PC-9 (cell line): ENCODE results near the gene SLC6A1.

Experiments used
- EZH2 ChIP-seq: fragments of 200-600 bp; sonication (generic); IDR thresholded peaks from 2 replicates; pipeline ENCODE4 v1.8.0; 2017; ENCODE audit warnings: antibody characterized with exemption, low read depth
- TF ChIP-seq, protein P1 (sequence below): fragments of 200-600 bp; sonication (generic); conservative IDR thresholded peaks from 2 replicates; pipeline ENCODE4 v1.6.1; 2017; ENCODE audit warnings: mixed run types, antibody characterized with exemption, mild to moderate bottlenecking, moderate library complexity

DNA sequence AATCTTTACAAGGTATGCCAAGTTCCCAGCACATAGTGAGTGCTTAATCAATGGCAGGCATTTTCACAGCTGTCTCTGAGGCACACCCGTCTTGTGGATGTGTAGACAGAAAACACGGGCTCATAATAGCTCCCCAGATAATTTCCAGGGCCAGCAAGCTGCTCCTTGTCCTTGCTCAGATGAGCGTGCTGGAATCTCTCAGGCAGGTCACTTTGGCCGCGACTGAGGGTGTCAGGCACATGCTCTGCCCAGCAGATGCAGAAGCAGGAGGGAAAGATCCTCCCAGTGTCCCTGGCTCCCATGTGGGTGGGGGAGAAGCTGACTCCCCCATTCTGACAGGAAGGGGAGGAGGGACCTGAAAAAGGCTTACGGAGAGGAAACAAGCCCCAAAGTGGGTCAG, 35.6 kb upstream of the SLC6A1 start:
- TF ChIP-seq, protein P1, sequence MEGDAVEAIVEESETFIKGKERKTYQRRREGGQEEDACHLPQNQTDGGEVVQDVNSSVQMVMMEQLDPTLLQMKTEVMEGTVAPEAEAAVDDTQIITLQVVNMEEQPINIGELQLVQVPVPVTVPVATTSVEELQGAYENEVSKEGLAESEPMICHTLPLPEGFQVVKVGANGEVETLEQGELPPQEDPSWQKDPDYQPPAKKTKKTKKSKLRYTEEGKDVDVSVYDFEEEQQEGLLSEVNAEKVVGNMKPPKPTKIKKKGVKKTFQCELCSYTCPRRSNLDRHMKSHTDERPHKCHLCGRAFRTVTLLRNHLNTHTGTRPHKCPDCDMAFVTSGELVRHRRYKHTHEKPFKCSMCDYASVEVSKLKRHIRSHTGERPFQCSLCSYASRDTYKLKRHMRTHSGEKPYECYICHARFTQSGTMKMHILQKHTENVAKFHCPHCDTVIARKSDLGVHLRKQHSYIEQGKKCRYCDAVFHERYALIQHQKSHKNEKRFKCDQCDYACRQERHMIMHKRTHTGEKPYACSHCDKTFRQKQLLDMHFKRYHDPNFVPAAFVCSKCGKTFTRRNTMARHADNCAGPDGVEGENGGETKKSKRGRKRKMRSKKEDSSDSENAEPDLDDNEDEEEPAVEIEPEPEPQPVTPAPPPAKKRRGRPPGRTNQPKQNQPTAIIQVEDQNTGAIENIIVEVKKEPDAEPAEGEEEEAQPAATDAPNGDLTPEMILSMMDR = no peak
- TF ChIP-seq EZH2 = no peak
